Esophagus squamous epithelium (tissue), 4 donors: ENCODE measurements around the gene CTCFL.

ENCODE experiments used
- CTCF ChIP-seq, 6 experiments: fragments of 450-650 bp in 4 of 6; fragments of 200-600 bp in 2 of 6; sonication (generic) in 2 of 6; IDR thresholded peaks; one replicate each; pipeline ENCODE4 v1.5.1; 2016 to 2019; ENCODE audit warnings: antibody characterized with exemption in 6 of 6, mild to moderate bottlenecking in 4 of 6, moderate library complexity in 4 of 6
- POLR2A ChIP-seq, 4 donors: fragments of 450-650 bp; IDR thresholded peaks; one replicate each; pipeline ENCODE4 v1.6.1; 2017; ENCODE audit warnings: antibody characterized with exemption in 4 of 4, mild to moderate bottlenecking in 4 of 4, moderate library complexity in 3 of 4

GRCh38 chr20:57564180-57564802 lies 39.4 kb upstream of the CTCFL start:
- TF ChIP-seq POLR2A (IDR thresholded peaks at IDR 0.05) (no peak), CTCF (IDR thresholded peaks at IDR 0.05) (no peak)
